SIG-M5 treated with dmso at 0.1 percent for 504 hours (cell line): ENCODE results near the gene ZMYM1.
A peak's percentile ranks its signal among the peaks of the same experiment; 100 is the strongest.
"Not testable (repeated sequence)": the region's sequence is repeated elsewhere in the genome, so short reads cannot be mapped to it uniquely, and the experiment has no call there.

ENCODE experiments used
- DNase-seq: peaks from one replicate; lab custom pipeline; 2025; ENCODE audit not compliant: unreplicated experiment; lab: John Stamatoyannopoulos, UW

ZMYM1 gene

GRCh38 chr1:35079003-35079930 is at the start of gene ZMYM1:
Gene ZMYM1, plus strand, starts transcription at chr1:35079385. Its CDS starts 14,603 bp downstream, at chr1:35093988.
- peak; percentile 50 for DNase-seq

- peak; percentile 2 for DNase-seq
Observed at GRCh38 chr1:35029761-35030160, 49.4 kb upstream of the ZMYM1 start.

- DNase-seq: no peak
Observed at GRCh38 chr1:35030338-35030737, 48.8 kb upstream of the ZMYM1 start.

GRCh38 chr1:35030756-35031446 is 48.3 kb upstream of the ZMYM1 start:
- peak; percentile 62 for DNase-seq

GRCh38 chr1:35032384-35032739 is 46.8 kb upstream of the ZMYM1 start:
- no peak for DNase-seq

- no peak for DNase-seq
Observed at GRCh38 chr1:35033346-35033745, 45.8 kb upstream of the ZMYM1 start.

GRCh38 chr1:35036621-35037020 is 42.6 kb upstream of the ZMYM1 start:
- DNase-seq: no peak

GRCh38 chr1:35037206-35037605 is 42.0 kb upstream of the ZMYM1 start:
- no peak for DNase-seq

- DNase-seq: no peak
Observed at GRCh38 chr1:35038723-35039122, 40.5 kb upstream of the ZMYM1 start.

- no peak for DNase-seq
Observed at GRCh38 chr1:35043498-35043897, 35.7 kb upstream of the ZMYM1 start.

GRCh38 chr1:35044431-35044830 is 34.8 kb upstream of the ZMYM1 start:
- no peak for DNase-seq

GRCh38 chr1:35046730-35047129 is 32.5 kb upstream of the ZMYM1 start:
- no peak for DNase-seq

- DNase-seq: peak; percentile 6
Observed at GRCh38 chr1:35047188-35047858, 31.9 kb upstream of the ZMYM1 start.

GRCh38 chr1:35049116-35049515 is 30.1 kb upstream of the ZMYM1 start:
- no peak for DNase-seq

- no peak for DNase-seq
Observed at GRCh38 chr1:35053433-35053832, 25.8 kb upstream of the ZMYM1 start.

GRCh38 chr1:35054282-35054681 is 24.9 kb upstream of the ZMYM1 start:
- not testable (repeated sequence) for DNase-seq

- DNase-seq: not testable (repeated sequence)
Observed at GRCh38 chr1:35058321-35058720, 20.9 kb upstream of the ZMYM1 start.

- no peak for DNase-seq
Observed at GRCh38 chr1:35058988-35059387, 20.2 kb upstream of the ZMYM1 start.

GRCh38 chr1:35062518-35063196 is 16.5 kb upstream of the ZMYM1 start:
- DNase-seq: peak; percentile 41

- no peak for DNase-seq
Observed at GRCh38 chr1:35064265-35064664, 14.9 kb upstream of the ZMYM1 start.

GRCh38 chr1:35069746-35070145 is 9.4 kb upstream of the ZMYM1 start:
- DNase-seq: no peak
